ENCODE results near the gene FMN1. TPM values are rescaled to one million over a fixed set of nuclear protein-coding genes. Genes with fewer than 3 reads are reported as not detected.

FMN1 gene
- polyA plus RNA-seq, 1 donor from 2014 or later = 0.40 TPM

DNA sequence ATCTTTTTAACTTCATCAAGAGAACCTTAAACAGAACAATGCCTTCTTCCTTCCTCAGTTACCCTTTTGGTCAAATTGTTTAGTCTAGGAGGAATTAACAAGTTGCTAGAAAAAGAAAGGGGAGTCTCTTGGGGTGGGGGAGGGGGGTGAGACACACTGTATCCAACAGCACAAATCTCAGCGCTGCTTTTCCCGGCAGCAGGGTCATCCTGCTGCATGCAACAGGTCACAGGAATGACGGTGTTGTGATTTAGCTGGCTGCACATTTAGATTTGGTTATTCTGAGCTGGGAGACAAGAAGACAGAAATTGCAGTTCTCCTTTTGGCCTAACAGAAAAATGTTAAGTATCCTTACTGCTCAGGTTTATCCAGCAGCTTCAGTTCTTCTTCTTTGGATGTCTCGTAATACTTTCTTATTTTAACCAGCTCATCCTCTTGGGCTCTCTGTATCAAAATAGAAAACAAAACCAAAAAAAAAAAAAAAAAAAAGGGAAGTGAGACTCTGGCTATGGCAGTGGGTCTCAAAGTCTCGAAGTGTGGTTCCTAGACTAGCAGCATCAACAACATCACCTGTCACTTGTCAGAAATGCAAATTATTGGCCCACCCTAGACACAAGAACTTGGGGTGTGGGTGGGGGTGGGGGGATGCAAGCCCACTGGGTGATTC, 286.2 kb downstream of the FMN1 start:
- Histone ChIP-seq H4K20me1 (ENCODE audit: insufficient read depth) (no peaks in the 10 kb centered on the region), H2AFZ (ENCODE audit: low read depth, low read length) (no peak overlapping the region), H3K4me3 (ENCODE audit: low read length) (no peak overlapping the region), H3K36me3 (ENCODE audit: insufficient read depth, low read length) (no peaks in the 10 kb centered on the region), H3K79me2 (replicated peaks; ENCODE audit: insufficient read depth, low read length) (no peaks in the 10 kb centered on the region), H3K9ac (ENCODE audit: low read length) (no peak overlapping the region), H3K4me2 (ENCODE audit: low read length) (no peak overlapping the region), H3K27me3 (ENCODE audit: insufficient read depth, low read depth, low read length) (no peaks in the 10 kb centered on the region), H3K9me3 (ENCODE audit: low read length) (no peaks in the 10 kb centered on the region), H3K27ac (ENCODE audit: low read length) (no peak overlapping the region), H3F3A (ENCODE audit: insufficient read depth, low read length, poor library complexity, severe bottlenecking) (no peaks in the 10 kb centered on the region), H3K9me2 (ENCODE audit: insufficient read depth, low read length) (no peaks in the 10 kb centered on the region)
- TF ChIP-seq POLR2AphosphoS5 (IDR thresholded peaks at IDR 0.05) = no peak
- TF ChIP-seq, protein P1, sequence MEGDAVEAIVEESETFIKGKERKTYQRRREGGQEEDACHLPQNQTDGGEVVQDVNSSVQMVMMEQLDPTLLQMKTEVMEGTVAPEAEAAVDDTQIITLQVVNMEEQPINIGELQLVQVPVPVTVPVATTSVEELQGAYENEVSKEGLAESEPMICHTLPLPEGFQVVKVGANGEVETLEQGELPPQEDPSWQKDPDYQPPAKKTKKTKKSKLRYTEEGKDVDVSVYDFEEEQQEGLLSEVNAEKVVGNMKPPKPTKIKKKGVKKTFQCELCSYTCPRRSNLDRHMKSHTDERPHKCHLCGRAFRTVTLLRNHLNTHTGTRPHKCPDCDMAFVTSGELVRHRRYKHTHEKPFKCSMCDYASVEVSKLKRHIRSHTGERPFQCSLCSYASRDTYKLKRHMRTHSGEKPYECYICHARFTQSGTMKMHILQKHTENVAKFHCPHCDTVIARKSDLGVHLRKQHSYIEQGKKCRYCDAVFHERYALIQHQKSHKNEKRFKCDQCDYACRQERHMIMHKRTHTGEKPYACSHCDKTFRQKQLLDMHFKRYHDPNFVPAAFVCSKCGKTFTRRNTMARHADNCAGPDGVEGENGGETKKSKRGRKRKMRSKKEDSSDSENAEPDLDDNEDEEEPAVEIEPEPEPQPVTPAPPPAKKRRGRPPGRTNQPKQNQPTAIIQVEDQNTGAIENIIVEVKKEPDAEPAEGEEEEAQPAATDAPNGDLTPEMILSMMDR (IDR thresholded peaks at IDR 0.05; ENCODE audit: poor library complexity, severe bottlenecking) = no peak

DNA sequence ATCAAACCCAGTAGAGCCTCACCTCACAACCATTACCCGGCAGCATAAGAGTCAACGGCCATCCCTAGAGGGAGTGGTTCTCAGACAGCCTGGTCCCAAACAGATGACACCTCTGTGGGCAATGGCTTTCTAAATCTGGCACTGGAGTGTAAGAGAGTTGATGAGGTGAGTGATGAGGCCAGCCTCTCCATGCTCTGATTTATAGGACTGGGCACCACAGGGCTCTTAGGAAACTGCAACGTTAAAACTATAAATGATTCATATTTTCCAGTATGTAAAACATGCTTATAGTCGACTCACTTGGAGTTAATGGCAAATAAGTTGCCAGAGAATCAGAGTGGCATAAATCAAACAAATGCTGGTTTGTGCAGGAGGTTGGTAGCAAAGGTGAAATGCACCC, 289.0 kb downstream of the FMN1 start:
- Histone ChIP-seq H3K27ac (ENCODE audit: low read length) (no peak overlapping the region), H3K9me2 (ENCODE audit: insufficient read depth, low read length) (no peaks in the 10 kb centered on the region), H3K9me3 (ENCODE audit: low read length) (no peaks in the 10 kb centered on the region), H3K79me2 (replicated peaks; ENCODE audit: insufficient read depth, low read length) (no peaks in the 10 kb centered on the region), H3K36me3 (ENCODE audit: insufficient read depth, low read length) (no peaks in the 10 kb centered on the region), H3K4me3 (ENCODE audit: low read length) (no peak overlapping the region), H3K9ac (ENCODE audit: low read length) (no peak overlapping the region), H3K4me2 (ENCODE audit: low read length) (no peak overlapping the region), H3F3A (ENCODE audit: insufficient read depth, low read length, poor library complexity, severe bottlenecking) (no peaks in the 10 kb centered on the region), H3K27me3 (ENCODE audit: insufficient read depth, low read depth, low read length) (no peaks in the 10 kb centered on the region), H4K20me1 (ENCODE audit: insufficient read depth) (no peaks in the 10 kb centered on the region), H2AFZ (ENCODE audit: low read depth, low read length) (no peak overlapping the region)
- TF ChIP-seq EP300 (conservative IDR thresholded peaks at IDR 0.05; ENCODE audit: poor library complexity, severe bottlenecking) (no peak), SMC3 (conservative IDR thresholded peaks at IDR 0.05; ENCODE audit: poor library complexity) (no peak), RAD21 (conservative IDR thresholded peaks at IDR 0.05) (no peak)
- TF ChIP-seq, protein P2, sequence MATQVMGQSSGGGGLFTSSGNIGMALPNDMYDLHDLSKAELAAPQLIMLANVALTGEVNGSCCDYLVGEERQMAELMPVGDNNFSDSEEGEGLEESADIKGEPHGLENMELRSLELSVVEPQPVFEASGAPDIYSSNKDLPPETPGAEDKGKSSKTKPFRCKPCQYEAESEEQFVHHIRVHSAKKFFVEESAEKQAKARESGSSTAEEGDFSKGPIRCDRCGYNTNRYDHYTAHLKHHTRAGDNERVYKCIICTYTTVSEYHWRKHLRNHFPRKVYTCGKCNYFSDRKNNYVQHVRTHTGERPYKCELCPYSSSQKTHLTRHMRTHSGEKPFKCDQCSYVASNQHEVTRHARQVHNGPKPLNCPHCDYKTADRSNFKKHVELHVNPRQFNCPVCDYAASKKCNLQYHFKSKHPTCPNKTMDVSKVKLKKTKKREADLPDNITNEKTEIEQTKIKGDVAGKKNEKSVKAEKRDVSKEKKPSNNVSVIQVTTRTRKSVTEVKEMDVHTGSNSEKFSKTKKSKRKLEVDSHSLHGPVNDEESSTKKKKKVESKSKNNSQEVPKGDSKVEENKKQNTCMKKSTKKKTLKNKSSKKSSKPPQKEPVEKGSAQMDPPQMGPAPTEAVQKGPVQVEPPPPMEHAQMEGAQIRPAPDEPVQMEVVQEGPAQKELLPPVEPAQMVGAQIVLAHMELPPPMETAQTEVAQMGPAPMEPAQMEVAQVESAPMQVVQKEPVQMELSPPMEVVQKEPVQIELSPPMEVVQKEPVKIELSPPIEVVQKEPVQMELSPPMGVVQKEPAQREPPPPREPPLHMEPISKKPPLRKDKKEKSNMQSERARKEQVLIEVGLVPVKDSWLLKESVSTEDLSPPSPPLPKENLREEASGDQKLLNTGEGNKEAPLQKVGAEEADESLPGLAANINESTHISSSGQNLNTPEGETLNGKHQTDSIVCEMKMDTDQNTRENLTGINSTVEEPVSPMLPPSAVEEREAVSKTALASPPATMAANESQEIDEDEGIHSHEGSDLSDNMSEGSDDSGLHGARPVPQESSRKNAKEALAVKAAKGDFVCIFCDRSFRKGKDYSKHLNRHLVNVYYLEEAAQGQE (IDR thresholded peaks at IDR 0.05; ENCODE audit: borderline replicate concordance) = no peak
- TF ChIP-seq, protein P1 (IDR thresholded peaks at IDR 0.05; ENCODE audit: poor library complexity, severe bottlenecking) = no peak
